NCI-H510A (cell line): ENCODE results near the gene UBTF.

Experiments
- DNase-seq: peaks from one replicate; lab custom pipeline; 2025; lab: John Stamatoyannopoulos, UW

The UBTF gene

GRCh38 chr17:44213403-44214229 is 5.9 kb downstream of the UBTF start:
- no peak for DNase-seq

GRCh38 chr17:44212507-44213402 is 6.7 kb downstream of the UBTF start:
- no peak for DNase-seq

DNA sequence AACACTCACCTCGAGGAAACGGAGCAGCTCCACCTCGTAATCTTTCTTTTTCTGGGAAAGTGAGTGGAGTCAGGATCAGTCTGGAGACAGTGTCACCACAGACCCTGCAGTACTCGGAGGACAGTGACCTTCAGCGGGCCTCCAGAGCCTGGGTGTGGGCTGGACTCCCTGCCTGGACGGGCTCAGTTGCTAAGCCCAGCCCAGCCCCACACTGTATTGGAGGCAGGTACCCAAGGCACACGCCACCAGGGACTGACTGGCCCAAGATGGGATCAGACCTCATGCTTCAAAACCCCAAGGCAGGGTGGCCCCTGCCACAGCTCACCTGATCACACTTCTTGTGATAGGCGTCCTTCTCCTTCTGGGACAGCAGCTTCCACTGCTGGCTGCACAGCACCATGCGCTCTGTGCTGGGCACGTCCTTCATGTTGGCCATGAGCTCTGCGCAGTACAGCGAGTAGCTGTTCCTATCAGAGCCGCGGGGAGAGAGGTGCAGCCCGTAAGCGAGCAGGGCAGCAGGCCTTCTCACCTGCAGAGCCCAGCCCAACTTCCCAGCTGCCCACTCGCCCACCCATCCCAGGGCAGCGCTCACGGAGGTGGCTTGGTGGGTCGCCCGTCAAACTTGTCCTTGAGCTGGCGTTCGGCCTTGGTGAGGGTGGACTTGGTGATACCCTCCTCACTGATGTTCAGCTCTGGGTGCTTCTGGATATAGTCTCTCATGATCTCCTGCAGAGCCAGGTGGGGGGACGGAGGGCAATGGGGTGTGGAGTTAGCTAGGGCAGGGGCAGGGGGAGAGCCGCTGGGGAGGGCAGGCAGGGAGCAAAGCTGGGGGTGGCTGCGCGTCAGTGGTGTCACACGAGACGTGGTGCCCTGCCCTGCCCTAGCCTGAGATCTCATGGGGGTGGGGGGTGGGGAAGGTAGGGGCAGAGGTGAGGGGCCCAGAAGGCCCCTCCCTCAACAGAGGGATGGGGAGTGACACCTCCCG is 7.9 kb downstream of the UBTF start:
- no peak for DNase-seq

DNA sequence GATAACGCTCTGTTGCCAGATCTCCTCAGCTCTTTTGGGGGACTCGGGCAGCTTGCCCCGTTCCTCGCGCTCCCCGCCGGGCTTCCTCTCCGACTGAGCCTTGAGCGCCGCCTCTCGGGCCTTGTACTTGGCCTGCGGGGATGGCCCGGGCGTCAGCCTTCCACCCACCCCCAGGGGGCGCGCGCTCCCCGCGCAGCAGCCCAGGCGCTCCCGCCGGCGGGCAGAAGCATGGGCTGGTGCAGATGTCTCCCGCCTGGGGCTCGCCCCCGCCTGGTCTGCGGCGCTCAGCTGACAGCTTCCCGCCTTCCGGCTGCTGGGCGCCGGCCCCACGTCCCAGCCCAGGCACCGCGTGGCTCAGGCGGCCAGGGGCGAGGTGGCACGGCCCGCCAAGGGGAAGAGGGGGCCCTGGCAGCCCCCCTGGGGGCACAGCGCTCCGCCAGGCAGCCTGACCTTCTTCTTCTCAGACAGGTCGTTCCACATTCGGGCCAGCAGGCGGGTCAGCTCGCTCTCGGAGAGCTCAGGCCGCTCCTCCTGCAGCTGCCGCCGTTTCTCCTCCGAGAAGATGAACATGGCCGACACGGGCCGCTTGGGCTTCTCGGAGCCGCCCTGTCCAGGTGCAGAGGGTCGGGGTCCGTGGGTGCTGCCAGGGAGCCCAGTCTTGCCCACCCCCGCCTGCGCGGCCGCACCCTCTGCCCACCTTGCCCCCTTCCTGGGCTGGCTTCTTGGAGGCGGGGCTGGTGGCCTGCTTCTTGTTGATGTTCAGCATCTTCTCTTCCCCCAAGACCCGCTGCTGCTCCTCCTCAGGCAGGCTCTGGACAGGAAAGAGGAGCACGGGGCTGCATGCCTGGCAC is 8.9 kb downstream of the UBTF start:
- DNase-seq, result peak; percentile 76

GRCh38 chr17:44209786-44210341 is 9.6 kb downstream of the UBTF start:
- no peak for DNase-seq

GRCh38 chr17:44207743-44208142 is 11.7 kb downstream of the UBTF start:
- DNase-seq, result no peak

- no peak for DNase-seq
Measured at GRCh38 chr17:44207319-44207718, 12.2 kb downstream of the UBTF start.

GRCh38 chr17:44206825-44207155 is 12.7 kb downstream of the UBTF start:
- no peak for DNase-seq

- no peak for DNase-seq
Measured at GRCh38 chr17:44205962-44206824, 13.3 kb downstream of the UBTF start.

- no peak for DNase-seq
Measured at GRCh38 chr17:44204441-44204882, 15.0 kb downstream of the UBTF start.

- DNase-seq, result peak; percentile 38
Measured at GRCh38 chr17:44203731-44204440, 15.6 kb downstream of the UBTF start.

DNA sequence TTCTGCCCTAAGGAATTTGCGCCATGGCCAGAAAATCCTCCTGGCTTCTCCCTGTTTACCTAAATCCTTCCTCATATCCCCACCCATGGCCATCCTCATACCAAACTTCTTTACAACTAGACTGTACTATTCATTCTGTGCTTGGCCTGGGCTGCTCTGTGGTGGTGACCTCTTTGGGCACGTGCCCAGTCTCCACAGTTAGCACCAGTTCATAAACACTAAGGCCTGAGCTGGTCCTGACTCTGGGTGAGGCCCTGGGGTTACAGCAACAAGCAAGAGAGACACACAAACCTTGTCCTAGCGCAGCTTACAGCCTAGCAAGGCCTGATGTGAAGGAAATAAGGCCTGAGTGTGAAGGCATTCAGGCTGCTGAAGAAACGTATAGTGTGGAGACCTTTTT is 16.7 kb downstream of the UBTF start:
- no peak for DNase-seq

GRCh38 chr17:44200478-44201155 is 18.9 kb downstream of the UBTF start:
- no peak for DNase-seq

DNA sequence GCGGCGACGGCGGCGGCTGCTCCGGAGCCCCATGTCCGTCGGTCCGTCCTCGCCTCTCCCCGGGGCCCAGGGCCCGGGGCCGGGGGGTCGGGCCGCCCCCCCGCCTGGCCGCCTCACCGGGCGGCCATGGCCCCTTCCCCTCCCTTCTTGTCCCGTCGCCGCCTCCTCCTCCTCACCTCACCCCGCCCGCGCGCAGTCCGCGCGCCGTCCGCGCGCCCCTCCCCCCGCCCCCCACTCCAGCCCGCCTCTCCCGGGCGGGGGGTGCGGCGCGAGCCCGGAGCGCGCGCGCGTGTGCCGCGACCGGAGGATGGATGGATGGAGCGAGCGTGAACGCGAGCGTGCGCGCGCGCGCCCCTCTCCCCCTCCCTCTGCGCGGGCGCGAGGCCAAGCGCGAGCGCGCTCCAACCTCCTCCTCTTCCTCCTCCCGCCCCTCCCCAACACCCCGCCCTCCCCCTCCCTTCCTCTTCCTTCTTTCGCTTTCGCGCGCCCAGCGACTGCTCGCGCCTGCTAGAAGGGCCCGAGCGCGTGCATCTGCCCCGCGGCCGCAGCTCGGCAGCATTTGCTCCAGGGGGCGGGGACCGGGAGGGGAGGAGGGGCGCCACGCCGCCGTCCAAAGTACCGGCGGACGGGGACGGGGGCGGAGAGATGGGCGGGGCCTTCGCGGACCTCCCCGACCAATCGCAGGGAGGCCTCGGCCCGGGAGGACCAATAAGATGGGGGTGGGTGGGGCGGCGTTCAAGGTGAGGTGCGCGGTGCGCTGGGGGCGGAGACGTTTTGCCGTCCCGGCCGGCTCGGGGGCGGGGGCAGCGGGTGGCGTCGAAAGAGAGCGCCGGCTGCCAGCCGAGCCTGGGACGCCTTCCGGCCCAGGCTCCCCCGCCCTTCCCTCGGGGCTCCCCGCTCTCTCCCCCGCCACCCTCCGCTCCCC is 19.7 kb downstream of the UBTF start, which contains the start of gene ATXN7L3:
Gene ATXN7L3 (minus strand): TSS at position 332 of the 925 bp plus-strand sequence. CDS start 1,814 bp downstream, outside the sequence.
- peak; percentile 97 for DNase-seq

DNA sequence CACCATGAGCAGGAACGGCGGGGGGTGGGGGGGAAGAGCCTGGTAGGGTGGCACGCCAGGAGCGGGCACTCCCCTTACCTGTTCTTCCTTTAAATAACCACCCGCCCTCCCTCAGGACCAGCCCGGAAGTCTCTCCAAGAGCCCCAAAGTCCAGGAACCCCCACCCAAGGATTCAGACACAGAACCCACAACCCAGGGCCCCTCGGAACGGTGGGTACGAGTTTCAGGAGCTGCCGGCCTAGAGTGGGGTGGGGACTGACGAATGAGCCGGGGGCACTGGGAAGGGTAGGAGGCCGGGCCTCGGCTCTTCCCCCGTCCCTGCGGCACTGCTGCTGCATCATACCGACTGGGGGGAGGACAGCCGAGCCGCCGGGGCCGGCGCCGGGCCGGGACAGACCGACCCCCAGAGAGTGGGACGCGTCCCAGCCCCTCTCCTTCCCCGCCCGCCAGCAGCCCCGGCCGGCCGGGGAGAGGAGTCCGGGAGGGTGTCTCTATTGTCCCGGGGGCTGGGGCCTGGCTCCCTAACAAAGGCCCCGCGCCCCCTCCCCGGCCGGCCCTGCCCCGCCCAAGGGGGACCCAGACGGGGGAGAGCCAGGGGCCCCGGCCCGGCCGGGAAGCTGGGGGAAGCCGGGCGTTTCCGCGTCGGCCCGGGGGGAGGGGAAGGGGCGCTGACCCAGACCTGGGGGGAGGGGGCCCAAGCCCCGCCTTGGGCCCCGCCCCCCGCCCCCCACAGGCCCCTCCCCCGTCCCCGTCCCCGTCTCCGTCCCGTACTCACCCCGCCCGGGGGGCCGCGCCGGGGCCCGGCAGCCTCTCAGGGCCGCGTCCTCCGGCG is 20.5 kb downstream of the UBTF start:
- DNase-seq, result peak; percentile 37
